DND-41 (cell line): ENCODE results near the gene NRG2.

ENCODE experiments used
- ATAC-seq: fragments of 200-7000 bp; cut with Tn5 transposase; 3 replicates; pipeline ENCODE4 v1.9.1; 2021; ENCODE audit warnings: low read depth; ENCODE audit not compliant: insufficient read depth
- DNase-seq: peaks from one replicate; pipeline ENCODE4 v3.0.0-alpha.2; 2020
- H2AFZ ChIP-seq: 2 replicates; pipeline ENCODE4 v1.6.0; 2012; ENCODE audit warnings: low read depth, low read length
- H3K27ac ChIP-seq: 2 replicates; pipeline ENCODE4 v1.5.1; 2012; ENCODE audit warnings: low read length, inconsistent platforms
- H3K27me3 ChIP-seq: fragments of 200-600 bp; sonication (generic); 2 replicates; pipeline ENCODE4 v1.6.0; 2012; ENCODE audit warnings: low read length, mild to moderate bottlenecking, inconsistent platforms; ENCODE audit not compliant: insufficient read depth, poor library complexity
- H3K36me3 ChIP-seq: 2 replicates; pipeline ENCODE4 v1.5.1; 2012; ENCODE audit warnings: low read length, inconsistent platforms; ENCODE audit not compliant: insufficient read depth
- H3K4me1 ChIP-seq: 2 replicates; pipeline ENCODE4 v1.5.1; 2012; ENCODE audit warnings: mild to moderate bottlenecking, low read length; ENCODE audit not compliant: insufficient read depth
- H3K4me2 ChIP-seq: 2 replicates; pipeline ENCODE4 v1.6.0; 2012; ENCODE audit warnings: mild to moderate bottlenecking, moderate library complexity, low read length, inconsistent platforms; ENCODE audit not compliant: insufficient read depth
- H3K4me3 ChIP-seq, 2 experiments: fragments of 200-600 bp in 1 of 2; shearing (Covaris generic) in 1 of 2; 2 replicates each; pipeline ENCODE4 v1.5.1; 2012 to 2016; ENCODE audit warnings: inconsistent platforms in 2 of 2, low read length in 2 of 2, mild to moderate bottlenecking in 2 of 2, low read depth in 1 of 2, moderate library complexity in 1 of 2
- H3K79me2 ChIP-seq: 2 replicates; pipeline ENCODE4 v1.6.0; 2012; ENCODE audit warnings: low read length, inconsistent platforms; ENCODE audit not compliant: insufficient read depth
- H3K9ac ChIP-seq: 2 replicates; pipeline ENCODE4 v1.6.0; 2012; ENCODE audit warnings: low read depth, mild to moderate bottlenecking, inconsistent platforms, low read length, moderate library complexity
- H3K9me3 ChIP-seq: 2 replicates; pipeline ENCODE4 v1.5.1; 2012; ENCODE audit warnings: low read length, moderate library complexity, mild to moderate bottlenecking, inconsistent platforms; ENCODE audit not compliant: insufficient read depth, severe bottlenecking
- H4K20me1 ChIP-seq: 2 replicates; pipeline ENCODE4 v1.6.0; 2012; ENCODE audit warnings: low read length; ENCODE audit not compliant: insufficient read depth
- CTCF ChIP-seq: IDR thresholded peaks from 2 replicates; pipeline ENCODE4 v1.5.1; 2012; ENCODE audit warnings: borderline replicate concordance, low read length, moderate library complexity, mild to moderate bottlenecking; ENCODE audit not compliant: poor library complexity, severe bottlenecking; ENCODE audit errors: extremely low read depth
- EZH2 ChIP-seq: IDR thresholded peaks from 3 replicates; pipeline ENCODE4 v1.6.1; 2012; ENCODE audit warnings: borderline replicate concordance, low read depth, mild to moderate bottlenecking, moderate library complexity, low read length, inconsistent platforms; ENCODE audit not compliant: severe bottlenecking

Gene NRG2

GRCh38 chr5:140041099-140041491, 2.0 kb downstream of the NRG2 start:
- TF ChIP-seq CTCF (no peak), EZH2 (no peak)
- Histone ChIP-seq H3K4me3 (no peak overlapping the region), H3K36me3 (no peaks in the 10 kb centered on the region), H2AFZ (no peak overlapping the region), H3K27ac (no peak overlapping the region), H3K9me3 (no peaks in the 10 kb centered on the region), H4K20me1 (no peaks in the 10 kb centered on the region), H3K4me1 (no peaks in the 10 kb centered on the region), H3K9ac (no peak overlapping the region), H3K4me2 (no peak overlapping the region), H3K27me3 (peaks cover 59% of the 10 kb centered on the region), H3K79me2 (no peaks in the 10 kb centered on the region)
- ATAC-seq: no peak
- DNase-seq: no peak

GRCh38 chr5:140040358-140040757, 2.7 kb downstream of the NRG2 start:
- Histone ChIP-seq H3K9me3 (no peaks in the 10 kb centered on the region), H3K27ac (no peak overlapping the region), H3K36me3 (no peaks in the 10 kb centered on the region), H3K9ac (no peak overlapping the region), H2AFZ (no peak overlapping the region), H3K79me2 (no peaks in the 10 kb centered on the region), H3K27me3 (peaks cover 59% of the 10 kb centered on the region), H3K4me2 (no peak overlapping the region), H3K4me3 (no peak overlapping the region), H4K20me1 (no peaks in the 10 kb centered on the region), H3K4me1 (no peaks in the 10 kb centered on the region)
- DNase-seq: no peak
- TF ChIP-seq CTCF: no peak
- TF ChIP-seq EZH2: no peak
- ATAC-seq: no peak

- TF ChIP-seq CTCF: no peak
- TF ChIP-seq EZH2: no peak
- no peak overlapping the region for H3K4me2 ChIP-seq
- no peaks in the 10 kb centered on the region for H3K36me3 ChIP-seq
- no peaks in the 10 kb centered on the region for H3K4me1 ChIP-seq
- no peak overlapping the region for H3K4me3 ChIP-seq
- no peak overlapping the region for H2AFZ ChIP-seq
- H3K27ac ChIP-seq: no peak overlapping the region
- H3K9ac ChIP-seq: no peak overlapping the region
- H3K27me3 ChIP-seq: peaks cover 55% of the 10 kb centered on the region
- no peaks in the 10 kb centered on the region for H3K79me2 ChIP-seq
- ATAC-seq (no peak), DNase-seq (no peak)
- no peaks in the 10 kb centered on the region for H4K20me1 ChIP-seq
- H3K9me3 ChIP-seq: no peaks in the 10 kb centered on the region
These were observed 3.5 kb downstream of the NRG2 start for GRCh38 chr5:140039561-140039960.

GRCh38 chr5:140038373-140038957, 4.6 kb downstream of the NRG2 start:
- no peak overlapping the region for H3K4me3 ChIP-seq
- H3K27me3 ChIP-seq: peaks cover 55% of the 10 kb centered on the region
- DNase-seq (no peak), ATAC-seq (no peak)
- H3K9ac ChIP-seq: no peak overlapping the region
- H3K36me3 ChIP-seq: no peaks in the 10 kb centered on the region
- no peak overlapping the region for H2AFZ ChIP-seq
- no peaks in the 10 kb centered on the region for H3K9me3 ChIP-seq
- H3K4me1 ChIP-seq: no peaks in the 10 kb centered on the region
- no peak overlapping the region for H3K27ac ChIP-seq
- no peak overlapping the region for H3K4me2 ChIP-seq
- H4K20me1 ChIP-seq: no peaks in the 10 kb centered on the region
- TF ChIP-seq CTCF: no peak
- no peak for TF ChIP-seq EZH2
- H3K79me2 ChIP-seq: no peaks in the 10 kb centered on the region
